GM06990 (cell line): ENCODE results near the gene EHBP1.

ENCODE experiments used
- DNase-seq: peaks from one replicate; pipeline ENCODE4 v3.0.0-alpha.2; 2011; ENCODE audit not compliant: insufficient read length; ENCODE audit errors: extremely low read depth
- H3K27me3 ChIP-seq: replicated peaks from 2 replicates; pipeline ENCODE4 v1.6.0; 2011; ENCODE audit warnings: low read length; ENCODE audit not compliant: control insufficient read depth, insufficient read depth
- H3K36me3 ChIP-seq: 2 replicates; pipeline ENCODE4 v1.5.1; 2011; ENCODE audit warnings: low read length; ENCODE audit not compliant: control insufficient read depth, insufficient read depth
- H3K4me3 ChIP-seq: replicated peaks from 2 replicates; pipeline ENCODE4 v1.5.1; 2011; ENCODE audit warnings: low read depth, mild to moderate bottlenecking, control low read depth, low read length
- TF ChIP-seq, protein P1 (sequence below): IDR thresholded peaks from 2 replicates; pipeline ENCODE4 v1.5.1; 2011; ENCODE audit warnings: low read length, control low read depth, mild to moderate bottlenecking, inconsistent platforms; ENCODE audit not compliant: insufficient read depth, poor library complexity, severe bottlenecking

Gene EHBP1

DNA sequence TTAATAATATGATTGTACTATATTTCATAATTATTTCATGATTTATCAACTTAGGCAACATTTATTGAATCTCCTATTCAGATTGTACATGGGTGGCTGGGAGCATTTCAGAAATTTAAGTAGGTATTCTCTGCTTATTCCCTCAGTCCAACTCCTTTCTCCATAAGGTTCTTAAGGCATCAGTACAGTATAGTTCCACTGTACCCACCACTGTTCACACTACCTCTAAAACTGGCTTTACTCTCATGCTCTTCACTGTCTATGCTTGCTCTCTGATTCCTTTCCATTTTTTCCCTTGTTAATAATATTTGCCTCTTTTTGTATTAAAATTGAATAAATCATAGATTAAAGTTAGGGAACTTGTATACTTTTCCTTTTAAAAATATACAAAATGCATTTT, 89.8 kb downstream of the EHBP1 start:
- Histone ChIP-seq H3K4me3 (no peak overlapping the region), H3K36me3 (no peaks in the 10 kb centered on the region), H3K27me3 (no peaks in the 10 kb centered on the region)
- TF ChIP-seq, protein P1, sequence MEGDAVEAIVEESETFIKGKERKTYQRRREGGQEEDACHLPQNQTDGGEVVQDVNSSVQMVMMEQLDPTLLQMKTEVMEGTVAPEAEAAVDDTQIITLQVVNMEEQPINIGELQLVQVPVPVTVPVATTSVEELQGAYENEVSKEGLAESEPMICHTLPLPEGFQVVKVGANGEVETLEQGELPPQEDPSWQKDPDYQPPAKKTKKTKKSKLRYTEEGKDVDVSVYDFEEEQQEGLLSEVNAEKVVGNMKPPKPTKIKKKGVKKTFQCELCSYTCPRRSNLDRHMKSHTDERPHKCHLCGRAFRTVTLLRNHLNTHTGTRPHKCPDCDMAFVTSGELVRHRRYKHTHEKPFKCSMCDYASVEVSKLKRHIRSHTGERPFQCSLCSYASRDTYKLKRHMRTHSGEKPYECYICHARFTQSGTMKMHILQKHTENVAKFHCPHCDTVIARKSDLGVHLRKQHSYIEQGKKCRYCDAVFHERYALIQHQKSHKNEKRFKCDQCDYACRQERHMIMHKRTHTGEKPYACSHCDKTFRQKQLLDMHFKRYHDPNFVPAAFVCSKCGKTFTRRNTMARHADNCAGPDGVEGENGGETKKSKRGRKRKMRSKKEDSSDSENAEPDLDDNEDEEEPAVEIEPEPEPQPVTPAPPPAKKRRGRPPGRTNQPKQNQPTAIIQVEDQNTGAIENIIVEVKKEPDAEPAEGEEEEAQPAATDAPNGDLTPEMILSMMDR: no peak
- DNase-seq: no peak

DNA sequence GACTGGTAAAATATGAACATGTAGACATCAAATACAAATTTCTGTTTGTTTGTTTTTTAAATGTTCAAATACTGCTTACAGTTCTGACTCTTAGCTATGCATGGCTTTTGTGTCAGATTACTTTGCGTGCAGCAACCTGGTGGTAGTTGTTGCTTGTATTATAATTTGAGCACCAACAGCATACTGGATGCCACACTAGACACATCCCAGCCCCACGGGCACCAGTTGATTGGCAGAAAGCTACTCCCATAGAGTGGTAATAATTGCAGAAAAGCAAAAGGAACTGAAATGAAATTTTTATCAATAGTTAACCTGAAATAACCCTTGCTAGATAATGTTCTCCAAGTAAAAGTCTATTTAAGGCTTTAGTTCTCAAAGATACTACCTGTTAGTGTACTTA, 91.6 kb downstream of the EHBP1 start:
- TF ChIP-seq, protein P1: no peak
- no peak for DNase-seq
- Histone ChIP-seq H3K27me3 (no peaks in the 10 kb centered on the region), H3K36me3 (no peaks in the 10 kb centered on the region), H3K4me3 (no peak overlapping the region)

DNA sequence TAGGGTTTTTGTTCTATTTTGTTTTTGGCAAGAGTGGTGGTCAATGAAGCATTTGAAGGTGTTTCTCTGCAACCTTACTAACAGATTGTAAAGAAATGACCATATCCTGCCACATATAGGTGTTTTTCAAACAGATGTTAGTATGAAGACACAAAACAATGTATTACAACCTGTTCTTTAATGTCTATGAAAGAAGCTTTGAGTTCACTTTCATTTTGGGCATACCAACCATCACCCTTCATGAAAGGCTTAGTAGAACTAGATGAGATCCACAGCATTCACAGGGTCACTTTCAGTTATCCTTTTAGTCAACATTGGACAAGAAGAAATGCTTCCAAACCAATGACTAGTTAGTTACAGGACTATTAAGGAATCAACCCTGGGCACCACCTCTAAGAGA, 95.1 kb downstream of the EHBP1 start:
- Histone ChIP-seq H3K27me3 (no peaks in the 10 kb centered on the region), H3K4me3 (no peak overlapping the region), H3K36me3 (no peaks in the 10 kb centered on the region)
- TF ChIP-seq, protein P1: no peak
- no peak for DNase-seq

DNA sequence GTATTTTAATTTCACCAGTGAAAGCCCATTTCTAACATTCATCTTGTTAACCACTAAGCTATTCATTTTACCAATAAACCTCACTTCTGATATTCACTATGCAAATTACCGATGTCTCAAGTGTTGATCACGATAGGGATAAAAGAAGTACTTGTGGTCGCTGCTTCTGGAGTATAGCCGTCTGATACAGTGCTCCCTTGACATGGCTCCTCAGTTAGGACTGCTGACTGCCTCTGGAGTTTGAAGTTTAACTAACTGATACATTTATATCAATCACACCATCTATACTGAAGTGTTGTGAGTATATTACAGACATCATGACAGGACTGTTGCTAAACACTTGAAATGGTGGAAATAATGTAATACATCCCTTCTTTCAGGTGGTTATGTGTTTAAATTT, 95.6 kb downstream of the EHBP1 start:
- Histone ChIP-seq H3K36me3 (no peaks in the 10 kb centered on the region), H3K4me3 (no peak overlapping the region), H3K27me3 (no peaks in the 10 kb centered on the region)
- DNase-seq: no peak
- TF ChIP-seq, protein P1: no peak

DNA sequence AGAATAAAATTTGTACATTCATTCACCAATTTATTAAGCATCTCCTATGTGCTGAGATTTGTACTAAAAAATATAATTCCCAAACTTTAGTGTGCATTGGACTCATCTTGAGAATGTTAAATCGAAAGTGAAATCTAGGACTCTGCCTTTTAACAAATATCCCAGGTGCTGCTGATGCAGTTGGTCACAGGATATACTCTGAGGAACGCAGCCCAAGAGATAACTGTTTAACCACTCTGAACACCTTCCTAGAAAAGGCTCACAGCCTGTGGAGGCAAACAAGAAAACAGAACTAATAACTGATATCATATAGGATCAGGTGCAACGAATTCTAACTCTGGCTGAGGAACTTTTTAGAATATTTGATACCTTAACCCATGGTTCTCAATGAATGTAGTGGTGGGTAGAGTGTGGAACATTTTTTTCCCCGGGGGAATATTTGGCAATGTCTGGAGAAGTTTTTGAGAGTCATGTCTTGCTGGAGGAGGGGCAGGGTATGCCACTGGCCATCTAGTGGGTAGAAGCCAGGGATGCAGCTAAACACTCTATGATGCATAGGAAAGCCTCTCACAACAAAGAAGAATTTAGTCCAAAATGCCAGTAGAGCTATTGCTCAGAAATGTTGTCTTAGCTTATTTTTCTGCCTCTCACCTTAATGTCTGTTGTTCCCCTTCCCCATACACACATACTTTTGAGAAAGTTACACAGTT, 96.5 kb downstream of the EHBP1 start:
- DNase-seq: no peak
- Histone ChIP-seq H3K27me3 (no peaks in the 10 kb centered on the region), H3K4me3 (no peak overlapping the region), H3K36me3 (no peaks in the 10 kb centered on the region)
- TF ChIP-seq, protein P1: peak; percentile 30

DNA sequence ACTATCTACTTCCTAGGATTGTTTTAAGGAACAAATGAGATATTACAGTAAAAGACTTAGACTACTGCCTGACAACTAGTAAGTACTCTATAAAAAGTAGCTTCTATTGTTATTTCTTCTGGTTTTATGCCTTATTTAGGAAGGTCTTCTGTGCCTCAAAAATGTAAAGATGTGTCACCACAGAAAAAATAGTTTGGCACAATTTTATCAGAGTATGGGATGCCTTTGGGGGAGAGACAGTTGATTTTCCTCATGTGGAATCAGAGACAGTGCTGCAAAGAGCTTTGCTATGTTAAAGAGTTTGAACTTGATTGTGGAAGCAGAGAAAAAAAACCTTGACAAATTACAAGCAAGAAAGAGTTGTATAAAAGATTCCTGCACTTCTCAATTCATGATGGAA, 98.4 kb downstream of the EHBP1 start:
- Histone ChIP-seq H3K36me3 (no peaks in the 10 kb centered on the region), H3K4me3 (no peak overlapping the region), H3K27me3 (no peaks in the 10 kb centered on the region)
- TF ChIP-seq, protein P1: no peak
- DNase-seq: no peak
